SK-N-SH (cell line): ENCODE measurements around the gene IGF2BP3. TPM values are rescaled to one million over a fixed set of nuclear protein-coding genes. Genes with fewer than 3 reads are reported as not detected.
"Not testable (repeated sequence)": the region's sequence is repeated elsewhere in the genome, so short reads cannot be mapped to it uniquely, and the experiment has no call there.

Experiments used
- CTCF ChIA-PET: fragments of 300-600, 350-600 bp; formaldehyde crosslinking; extraction: SDS; loops from one replicate; lab custom pipeline; 2021; lab: Yijun Ruan, JAX
- POLR2A ChIA-PET: fragments of 350-600 bp; sonication (Branson Sonifier 250); formaldehyde crosslinking; extraction: SDS; loops from one replicate; lab custom pipeline; 2020; ENCODE audit warnings: antibody characterized with exemption, inconsistent platforms; lab: Yijun Ruan, JAX
- DNase-seq: peaks from one replicate; pipeline ENCODE4 v3.0.0; 2012
- H2AFZ ChIP-seq: fragments of 200-600 bp; sonication (generic); 2 replicates; pipeline ENCODE4 v1.8.1; 2016; ENCODE audit warnings: antibody characterized with exemption, mild to moderate bottlenecking, low read depth
- H3F3A ChIP-seq: fragments of 200-600 bp; sonication (generic); replicated peaks from 2 replicates; pipeline ENCODE3; 2016; ENCODE audit warnings: antibody characterized with exemption, mild to moderate bottlenecking; ENCODE audit not compliant: insufficient read depth
- H3K27ac ChIP-seq, 2 experiments: fragments of 200-500 bp in 1 of 2; fragments of 200-600 bp in 1 of 2; sonication (Bioruptor generic) in 1 of 2; sonication (generic), shearing (Covaris generic) in 1 of 2; 2 replicates each; pipeline versions ENCODE4 v1.5.1 to v1.6.1; 2014 to 2016; ENCODE audit warnings: low read depth in 2 of 2, inconsistent platforms in 1 of 2, low read length in 1 of 2, mild to moderate bottlenecking in 1 of 2, mixed read lengths in 1 of 2
- H3K27me3 ChIP-seq: fragments of 200-600 bp; sonication (generic), shearing (Covaris generic); 2 replicates; pipeline ENCODE4 v1.6.1; 2016; ENCODE audit warnings: mixed run types; ENCODE audit not compliant: insufficient read depth
- H3K36me3 ChIP-seq, 2 experiments: fragments of 200-500 bp in 1 of 2; fragments of 200-600 bp in 1 of 2; sonication (Bioruptor generic) in 1 of 2; sonication (generic) in 1 of 2; replicated peaks in 1 of 2; 2 replicates each; pipeline versions ENCODE3 to v1.5.1; 2014 to 2016; ENCODE audit warnings: low read length in 1 of 2, mild to moderate bottlenecking in 1 of 2; ENCODE audit not compliant: insufficient read depth in 2 of 2, control insufficient read depth in 1 of 2
- H3K4me1 ChIP-seq, 2 experiments: fragments of 200-500 bp in 1 of 2; fragments of 200-600 bp in 1 of 2; sonication (Bioruptor generic) in 1 of 2; sonication (generic), shearing (Covaris generic) in 1 of 2; 2 replicates each; pipeline versions ENCODE4 v1.5.1 to v1.6.1; 2014 to 2016; ENCODE audit warnings: low read depth in 1 of 2, low read length in 1 of 2, mixed run types in 1 of 2; ENCODE audit not compliant: insufficient read depth in 2 of 2, control insufficient read depth in 1 of 2
- H3K4me2 ChIP-seq: fragments of 200-600 bp; sonication (generic), shearing (Covaris generic); 2 replicates; pipeline ENCODE4 v1.6.1; 2017; ENCODE audit warnings: mixed run types
- H3K4me3 ChIP-seq, 2 experiments: fragments of 200-500 bp in 1 of 2; fragments of 200-600 bp in 1 of 2; sonication (Bioruptor generic) in 1 of 2; sonication (generic), shearing (Covaris generic) in 1 of 2; 2 replicates each; pipeline versions ENCODE4 v1.5.1 to v1.8.1; 2014 to 2016; ENCODE audit warnings: low read depth in 2 of 2, inconsistent platforms in 1 of 2, low read length in 1 of 2, mild to moderate bottlenecking in 1 of 2, mixed read lengths in 1 of 2, moderate library complexity in 1 of 2
- H3K79me2 ChIP-seq: fragments of 200-600 bp; sonication (generic); 2 replicates; pipeline ENCODE4 v1.8.1; 2017; ENCODE audit warnings: mild to moderate bottlenecking; ENCODE audit not compliant: insufficient read depth
- H3K9ac ChIP-seq: fragments of 200-600 bp; sonication (generic); 2 replicates; pipeline ENCODE4 v1.6.1; 2017; ENCODE audit warnings: mixed run types
- H3K9me2 ChIP-seq: fragments of 200-600 bp; sonication (generic); 2 replicates; pipeline ENCODE4 v1.6.1; 2017; ENCODE audit warnings: mixed run types
- H3K9me3 ChIP-seq: fragments of 200-600 bp; sonication (generic); 2 replicates; pipeline ENCODE4 v1.6.1; 2017; ENCODE audit warnings: mixed run types, mild to moderate bottlenecking, moderate library complexity
- H4K20me1 ChIP-seq: fragments of 200-600 bp; sonication (generic); 2 replicates; pipeline ENCODE4 v1.6.1; 2017; ENCODE audit warnings: mild to moderate bottlenecking, mixed run types; ENCODE audit not compliant: insufficient read depth
- EZH2phosphoT487 ChIP-seq: fragments of 200-600 bp; sonication (generic); IDR thresholded peaks from 2 replicates; pipeline ENCODE4 v1.6.1; 2017; ENCODE audit warnings: low read depth, mixed run types, mild to moderate bottlenecking, antibody characterized with exemption, moderate library complexity, borderline replicate concordance
- FOSL2 ChIP-seq: IDR thresholded peaks from 2 replicates; pipeline ENCODE4 v1.4.0; 2012; ENCODE audit warnings: low read depth, mild to moderate bottlenecking, moderate library complexity, borderline replicate concordance
- FOXJ3 ChIP-seq: sonication (generic); formaldehyde crosslinking; IDR thresholded peaks from 2 replicates; pipeline ENCODE4 v1.5.1; 2020; ENCODE audit warnings: mild to moderate bottlenecking, missing genetic modification reagents
- GABPA ChIP-seq: IDR thresholded peaks from 2 replicates; pipeline ENCODE4 v1.4.0; 2012; ENCODE audit warnings: low read depth, mild to moderate bottlenecking
- NFIC ChIP-seq: IDR thresholded peaks from 2 replicates; pipeline ENCODE4 v1.4.0; 2012; ENCODE audit warnings: borderline replicate concordance
- RCOR1 ChIP-seq: fragments of 150-350 bp; IDR thresholded peaks from 2 replicates; pipeline ENCODE4 v1.6.1; 2017; ENCODE audit warnings: antibody characterized with exemption, low read length
- SIN3A ChIP-seq: IDR thresholded peaks from 2 replicates; pipeline ENCODE4 v1.6.1; 2012; ENCODE audit warnings: low read depth, mild to moderate bottlenecking, low read length, moderate library complexity, borderline replicate concordance
- WGBS: methylation state at CpG from one replicate; pipeline ENCODE4 v1.1.6; 2017; ENCODE audit warnings: low lambda C conversion rate; 5-methylcytosine and 5-hydroxymethylcytosine counted together
- polyA plus RNA-seq, 3 experiments: library from polyadenylated mRNA; depleted of rRNA; stranded (reverse); fragments of >200 nt; gene quantifications; 2 replicates each; pipeline ENCODE4 v1.2.3, GENCODE V29; 2012
- TF ChIP-seq, protein P1 (sequence below): IDR thresholded peaks from 2 replicates; pipeline ENCODE4 v1.4.0; 2012; ENCODE audit warnings: low read depth
- TF ChIP-seq, protein P2 (sequence below): IDR thresholded peaks from 2 replicates; pipeline ENCODE4; 2012
- TF ChIP-seq, protein P3 (sequence below): IDR thresholded peaks from 2 replicates; pipeline ENCODE4 v1.4.0; 2012; ENCODE audit warnings: low read depth, borderline replicate concordance
- TF ChIP-seq, protein P4 (sequence below): IDR thresholded peaks from 2 replicates; pipeline ENCODE4 v1.4.0; 2012; ENCODE audit warnings: low read depth, borderline replicate concordance

IGF2BP3 gene
- polyA plus RNA-seq, 1 of the 3 experiments (the other 2 are of a cell fraction), result 34.4 TPM

DNA sequence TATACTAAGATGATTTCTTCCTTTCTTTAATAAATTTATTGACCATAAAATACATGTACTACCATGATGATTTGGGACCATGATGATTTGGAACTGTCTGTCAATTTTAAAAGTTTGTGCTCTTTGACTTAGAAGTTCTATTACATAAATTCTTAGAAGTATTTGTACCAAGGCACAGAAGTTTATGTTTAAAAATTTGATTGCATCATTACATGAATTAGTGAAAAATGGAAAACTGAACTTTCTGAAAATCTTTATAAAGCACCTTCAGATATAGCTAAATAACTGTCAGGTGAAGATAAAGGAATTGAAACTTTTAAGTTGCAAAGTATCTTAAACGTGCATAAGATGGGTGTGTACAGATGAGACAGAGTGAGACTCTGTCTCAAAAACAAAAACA is 139.2 kb downstream of the IGF2BP3 start:
- CTCF ChIA-PET, result interaction anchor here (0.6 to 1.4 kb wide), 2 partner anchors 18 to 22 kb away, joined by 3 to 4 read pairs; no protein-coding TSS in a partner anchor
- Histone ChIP-seq H3K9ac (no peak overlapping the region), H3K9me3 (no peaks in the 10 kb centered on the region), H3K4me1 (peaks cover 8 to 33% of the 10 kb centered on the region in 2 experiments), H3K36me3 (peaks cover 22 to 51% of the 10 kb centered on the region in 2 experiments), H3K27me3 (no peaks in the 10 kb centered on the region), H3F3A (peaks cover 43% of the 10 kb centered on the region), H2AFZ (no peak overlapping the region), H3K4me3 (no peak overlapping the region), H4K20me1 (peaks cover 5% of the 10 kb centered on the region; the same call in 1 of the 2 replicates), H3K9me2 (no peaks in the 10 kb centered on the region), H3K27ac (peak overlapping the region in 1 of 2 experiments; percentile 99; a peak in 1 of 4 replicates), H3K4me2 (no peak overlapping the region), H3K79me2 (peaks cover 56% of the 10 kb centered on the region)
- no peak for TF ChIP-seq RCOR1
- 94% methylated on average over 1 of the region's 1 CpG for WGBS
- DNase-seq, result no peak
- POLR2A ChIA-PET, result no interaction called here

DNA sequence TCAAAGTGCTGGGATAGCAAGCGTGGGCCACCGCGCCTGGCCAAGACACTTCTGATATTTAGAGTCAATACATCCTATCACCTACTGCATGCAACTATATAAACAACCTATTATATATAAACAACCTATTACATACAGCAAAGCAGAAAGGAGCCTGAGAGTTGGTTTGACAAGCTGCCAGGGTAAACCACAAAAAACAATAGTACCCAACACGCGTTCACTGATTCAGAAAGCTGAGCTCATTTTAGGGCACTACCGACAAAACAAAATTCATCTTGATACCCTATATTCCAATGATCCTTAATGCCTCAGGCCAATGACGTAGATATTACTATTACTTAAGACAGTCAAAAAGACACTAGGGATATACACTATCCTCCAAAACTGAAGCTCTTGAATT is 154.9 kb downstream of the IGF2BP3 start:
- H3K79me2 ChIP-seq, result peaks cover 17% of the 10 kb centered on the region
- no peak overlapping the region for H2AFZ ChIP-seq
- H3K4me2 ChIP-seq, result no peak overlapping the region
- H3K9me3 ChIP-seq, result no peaks in the 10 kb centered on the region
- no peak overlapping the region for H3K4me3 ChIP-seq
- peaks cover 74 to 92% of the 10 kb centered on the region in 2 experiments for H3K36me3 ChIP-seq
- H3K9me2 ChIP-seq, result no peaks in the 10 kb centered on the region
- TF ChIP-seq NFIC, result no peak
- DNase-seq, result no peak
- POLR2A ChIA-PET, result no interaction called here
- H3K4me1 ChIP-seq, result no peaks in the 10 kb centered on the region
- H3F3A ChIP-seq, result peaks cover 38% of the 10 kb centered on the region
- CTCF ChIA-PET, result interaction anchor here (0.7 to 3.2 kb wide), 5 partner anchors 21 to 231 kb away, joined by 3 to 10 read pairs (median 4); no protein-coding TSS in a partner anchor
- H4K20me1 ChIP-seq, result no peaks in the 10 kb centered on the region
- no peak overlapping the region for H3K9ac ChIP-seq
- no peaks in the 10 kb centered on the region for H3K27me3 ChIP-seq
- WGBS, result 88% methylated on average over 7 of the region's 7 CpGs
- H3K27ac ChIP-seq, result no peak overlapping the region

DNA sequence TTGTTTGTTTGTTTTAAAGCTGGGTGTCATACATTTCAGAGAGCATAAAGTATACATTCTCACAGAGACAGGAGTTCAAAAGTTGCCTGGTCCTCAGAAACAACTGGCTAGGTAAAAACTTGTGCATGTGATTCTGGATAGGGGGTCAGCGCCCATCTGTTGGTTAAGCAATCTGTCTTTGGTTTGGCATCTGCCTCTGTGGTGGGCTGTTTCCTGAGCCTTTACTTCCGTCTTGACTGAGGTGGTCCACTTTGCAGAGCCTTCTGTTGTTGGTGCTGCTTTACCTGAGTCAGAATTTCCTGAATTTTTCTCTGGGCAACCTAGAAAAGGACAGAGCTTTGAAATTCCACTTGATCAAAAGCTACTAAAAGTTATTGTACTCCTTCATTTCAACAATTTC is 158.2 kb downstream of the IGF2BP3 start:
- H3K4me2 ChIP-seq, H3K4me3 ChIP-seq, H3K27me3 ChIP-seq, H3K4me1 ChIP-seq, DNase-seq, H3K9me2 ChIP-seq, POLR2A ChIA-PET, H4K20me1 ChIP-seq, H3K9ac ChIP-seq, H3K9me3 ChIP-seq, H2AFZ ChIP-seq, H3K27ac ChIP-seq: not testable (repeated sequence)
- CTCF ChIA-PET, result interaction anchor here (1.3 to 2.2 kb wide), 4 partner anchors 9 to 127 kb away, joined by 4 to 9 read pairs (median 4); no protein-coding TSS in a partner anchor
- peaks cover 58% of the 10 kb centered on the region for H3F3A ChIP-seq
- 79% methylated on average over 2 of the region's 2 CpGs for WGBS
- H3K36me3 ChIP-seq, result peaks cover 81 to 92% of the 10 kb centered on the region in 2 experiments
- H3K79me2 ChIP-seq, result peaks cover 32% of the 10 kb centered on the region

DNA sequence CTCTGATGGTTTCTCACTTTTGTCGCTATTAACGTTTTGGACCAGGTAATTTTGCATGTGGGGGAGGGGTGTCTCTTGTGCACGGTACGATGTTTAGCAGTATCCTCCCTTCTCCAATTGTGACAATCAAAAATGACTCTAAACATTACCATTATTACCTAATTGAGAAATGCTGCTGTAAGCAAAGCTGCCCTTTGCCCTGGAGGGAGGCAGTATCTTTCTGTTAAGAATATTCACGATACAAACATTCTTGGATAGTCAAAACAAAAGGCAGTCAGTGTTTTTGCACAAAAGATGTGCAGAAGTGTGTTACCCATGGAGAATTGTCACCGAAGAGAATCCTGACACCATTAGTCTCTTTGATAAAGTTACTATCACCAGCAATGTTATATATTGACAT is 161.5 kb downstream of the IGF2BP3 start:
- H3K27me3 ChIP-seq, result no peaks in the 10 kb centered on the region
- no peaks in the 10 kb centered on the region for H3K9me2 ChIP-seq
- POLR2A ChIA-PET, result interaction anchor here (1.3 kb wide), 1 partner anchor 9 kb away, joined by 4 read pairs; the partner anchor contains the start of gene MALSU1
- no peak for DNase-seq
- H2AFZ ChIP-seq, result no peak overlapping the region
- H3K27ac ChIP-seq, result no peak overlapping the region
- H3K36me3 ChIP-seq, result peaks cover 82 to 99% of the 10 kb centered on the region in 2 experiments
- H3K4me2 ChIP-seq, result no peak overlapping the region
- H3F3A ChIP-seq, result peaks cover 51% of the 10 kb centered on the region
- H3K4me3 ChIP-seq, result no peak overlapping the region
- no peaks in the 10 kb centered on the region for H3K9me3 ChIP-seq
- no peak overlapping the region for H3K9ac ChIP-seq
- CTCF ChIA-PET, result interaction anchor here (1.7 to 2.8 kb wide), 3 partner anchors 11 to 126 kb away, joined by 4 to 7 read pairs (median 4); no protein-coding TSS in a partner anchor
- WGBS, result 91% methylated on average over 6 of the region's 6 CpGs
- no peaks in the 10 kb centered on the region for H3K4me1 ChIP-seq
- peaks cover 12% of the 10 kb centered on the region for H4K20me1 ChIP-seq
- peaks cover 63% of the 10 kb centered on the region for H3K79me2 ChIP-seq
- TF ChIP-seq FOXJ3 (CRISPR knock-in tag) (no peak), SIN3A (no peak), NFIC (no peak), EZH2phosphoT487 (no peak), FOSL2 (no peak), GABPA (no peak)
- TF ChIP-seq, protein P1, sequence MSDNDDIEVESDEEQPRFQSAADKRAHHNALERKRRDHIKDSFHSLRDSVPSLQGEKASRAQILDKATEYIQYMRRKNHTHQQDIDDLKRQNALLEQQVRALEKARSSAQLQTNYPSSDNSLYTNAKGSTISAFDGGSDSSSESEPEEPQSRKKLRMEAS, result no peak
- TF ChIP-seq, protein P2, sequence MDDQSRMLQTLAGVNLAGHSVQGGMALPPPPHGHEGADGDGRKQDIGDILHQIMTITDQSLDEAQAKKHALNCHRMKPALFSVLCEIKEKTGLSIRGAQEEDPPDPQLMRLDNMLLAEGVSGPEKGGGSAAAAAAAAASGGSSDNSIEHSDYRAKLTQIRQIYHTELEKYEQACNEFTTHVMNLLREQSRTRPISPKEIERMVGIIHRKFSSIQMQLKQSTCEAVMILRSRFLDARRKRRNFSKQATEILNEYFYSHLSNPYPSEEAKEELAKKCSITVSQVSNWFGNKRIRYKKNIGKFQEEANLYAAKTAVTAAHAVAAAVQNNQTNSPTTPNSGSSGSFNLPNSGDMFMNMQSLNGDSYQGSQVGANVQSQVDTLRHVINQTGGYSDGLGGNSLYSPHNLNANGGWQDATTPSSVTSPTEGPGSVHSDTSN, result no peak
- TF ChIP-seq, protein P3, sequence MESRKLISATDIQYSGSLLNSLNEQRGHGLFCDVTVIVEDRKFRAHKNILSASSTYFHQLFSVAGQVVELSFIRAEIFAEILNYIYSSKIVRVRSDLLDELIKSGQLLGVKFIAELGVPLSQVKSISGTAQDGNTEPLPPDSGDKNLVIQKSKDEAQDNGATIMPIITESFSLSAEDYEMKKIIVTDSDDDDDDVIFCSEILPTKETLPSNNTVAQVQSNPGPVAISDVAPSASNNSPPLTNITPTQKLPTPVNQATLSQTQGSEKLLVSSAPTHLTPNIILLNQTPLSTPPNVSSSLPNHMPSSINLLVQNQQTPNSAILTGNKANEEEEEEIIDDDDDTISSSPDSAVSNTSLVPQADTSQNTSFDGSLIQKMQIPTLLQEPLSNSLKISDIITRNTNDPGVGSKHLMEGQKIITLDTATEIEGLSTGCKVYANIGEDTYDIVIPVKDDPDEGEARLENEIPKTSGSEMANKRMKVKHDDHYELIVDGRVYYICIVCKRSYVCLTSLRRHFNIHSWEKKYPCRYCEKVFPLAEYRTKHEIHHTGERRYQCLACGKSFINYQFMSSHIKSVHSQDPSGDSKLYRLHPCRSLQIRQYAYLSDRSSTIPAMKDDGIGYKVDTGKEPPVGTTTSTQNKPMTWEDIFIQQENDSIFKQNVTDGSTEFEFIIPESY, result no peak
- TF ChIP-seq, protein P4, sequence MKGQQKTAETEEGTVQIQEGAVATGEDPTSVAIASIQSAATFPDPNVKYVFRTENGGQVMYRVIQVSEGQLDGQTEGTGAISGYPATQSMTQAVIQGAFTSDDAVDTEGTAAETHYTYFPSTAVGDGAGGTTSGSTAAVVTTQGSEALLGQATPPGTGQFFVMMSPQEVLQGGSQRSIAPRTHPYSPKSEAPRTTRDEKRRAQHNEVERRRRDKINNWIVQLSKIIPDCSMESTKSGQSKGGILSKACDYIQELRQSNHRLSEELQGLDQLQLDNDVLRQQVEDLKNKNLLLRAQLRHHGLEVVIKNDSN, result no peak
